Frontal cortex (tissue), 4 donors: ENCODE results near the gene KIAA1191. TPM values are rescaled to one million over a fixed set of nuclear protein-coding genes. Genes with fewer than 3 reads are reported as not detected.
A peak's percentile ranks its signal among the peaks of the same experiment; 100 is the strongest.
"Not testable (repeated sequence)": the region's sequence is repeated elsewhere in the genome, so short reads cannot be mapped to it uniquely, and the experiment has no call there.

Experiments used
- DNase-seq, 2 donors: peaks; one replicate each; pipeline ENCODE4 v3.0.0; 2012; ENCODE audit warnings: low spot score in 2 of 2
- FAIRE-seq: peaks from 2 replicates; lab custom pipeline; 2012; peaks lifted over from hg19 to GRCh38; lab: Jason Lieb, UNC
- total RNA-seq: library from RNA; depleted of rRNA; stranded (reverse); fragments of >200 nt; gene quantifications from one replicate; pipeline ENCODE4 v1.2.3, GENCODE V29; 2014
- donor health status: control.
- donor health status: control.
- donor health status: control.

KIAA1191 gene, protein sequence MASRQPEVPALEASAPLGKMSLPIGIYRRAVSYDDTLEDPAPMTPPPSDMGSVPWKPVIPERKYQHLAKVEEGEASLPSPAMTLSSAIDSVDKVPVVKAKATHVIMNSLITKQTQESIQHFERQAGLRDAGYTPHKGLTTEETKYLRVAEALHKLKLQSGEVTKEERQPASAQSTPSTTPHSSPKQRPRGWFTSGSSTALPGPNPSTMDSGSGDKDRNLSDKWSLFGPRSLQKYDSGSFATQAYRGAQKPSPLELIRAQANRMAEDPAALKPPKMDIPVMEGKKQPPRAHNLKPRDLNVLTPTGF
- 111 TPM for total RNA-seq

GRCh38 chr5:176361437-176362232, at the start of gene KIAA1191:
Gene KIAA1191, minus strand, starts transcription at chr5:176361764. Its CDS starts 2,256 bp downstream, at chr5:176359508.
- DNase-seq (peak; percentile 80 to 90), FAIRE-seq (no peak)

DNA sequence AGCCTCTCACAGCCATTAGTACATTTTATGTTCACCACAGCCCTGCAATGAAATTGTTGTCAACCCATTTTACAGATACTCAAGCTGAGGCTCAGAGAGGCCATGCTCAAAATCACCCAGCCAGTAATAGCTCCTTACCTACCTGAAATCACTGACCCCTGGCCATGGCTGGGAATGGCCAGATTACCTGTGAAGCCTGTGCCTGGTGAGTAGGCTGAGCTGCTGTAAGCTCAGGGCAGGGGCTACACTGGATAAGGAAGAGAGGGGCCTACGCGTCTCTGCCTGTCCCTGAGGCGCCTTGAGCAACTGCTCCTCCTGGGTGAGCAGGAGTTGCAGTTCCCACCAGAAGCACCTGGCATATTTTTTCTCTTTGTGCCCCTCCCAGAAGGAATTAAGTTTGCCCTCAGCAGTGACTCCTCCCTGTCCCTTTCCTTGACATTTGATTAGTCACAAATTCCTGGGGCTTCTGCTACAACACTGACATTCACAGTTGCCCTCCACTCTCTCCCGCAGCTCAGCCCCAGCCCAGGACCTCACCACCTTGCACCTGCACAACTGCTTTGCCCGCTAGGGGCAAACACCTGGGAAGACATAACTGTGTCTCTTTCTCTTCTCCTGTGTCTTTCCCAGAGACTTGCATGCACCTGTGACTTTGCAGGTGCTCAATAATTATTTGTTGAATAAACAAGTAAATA, 49.1 kb upstream of the KIAA1191 start:
- FAIRE-seq (no peak), DNase-seq (no peak)

GRCh38 chr5:176409765-176410164, 48.2 kb upstream of the KIAA1191 start:
- FAIRE-seq (no peak), DNase-seq (no peak)

DNA sequence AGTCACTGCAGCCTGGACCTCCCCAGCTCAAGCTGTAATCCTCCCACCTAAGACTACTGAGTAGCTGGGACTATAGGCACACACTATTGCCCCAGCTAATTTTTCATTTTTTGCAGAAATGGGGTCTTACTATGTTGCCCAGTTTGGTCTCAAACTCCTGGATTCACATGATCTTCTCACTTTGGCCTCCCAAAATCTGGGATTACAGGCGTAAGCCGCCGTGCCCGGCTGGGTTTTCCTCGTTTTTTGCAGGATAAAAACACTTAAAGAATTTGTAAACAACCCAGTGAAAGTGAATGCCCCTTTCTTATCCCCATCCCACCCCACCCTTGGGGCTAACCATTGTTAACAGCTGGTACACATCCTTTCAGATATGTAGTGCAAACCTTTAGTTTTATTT, 47.0 kb upstream of the KIAA1191 start:
- FAIRE-seq (no peak), DNase-seq (no peak)

DNA sequence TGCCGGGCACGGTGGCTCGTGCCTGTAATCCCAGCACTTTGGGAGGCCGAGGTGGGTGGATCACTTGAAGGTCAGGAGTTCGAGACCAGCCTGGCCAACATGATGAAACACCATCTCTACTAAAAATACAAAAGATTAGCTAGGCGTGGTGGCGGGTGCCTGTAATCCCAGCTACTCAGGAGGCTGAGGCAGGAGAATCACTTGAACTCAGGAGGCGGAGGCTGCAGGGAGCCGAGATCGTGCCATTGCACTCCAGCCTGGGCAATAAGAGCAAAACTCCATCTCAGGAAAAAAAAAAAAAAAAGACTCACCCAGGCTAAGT, 46.6 kb upstream of the KIAA1191 start:
- FAIRE-seq, DNase-seq: not testable (repeated sequence)

- FAIRE-seq, result no peak
- no peak for DNase-seq
These were observed 46.1 kb upstream of the KIAA1191 start for GRCh38 chr5:176407456-176408251.

DNA sequence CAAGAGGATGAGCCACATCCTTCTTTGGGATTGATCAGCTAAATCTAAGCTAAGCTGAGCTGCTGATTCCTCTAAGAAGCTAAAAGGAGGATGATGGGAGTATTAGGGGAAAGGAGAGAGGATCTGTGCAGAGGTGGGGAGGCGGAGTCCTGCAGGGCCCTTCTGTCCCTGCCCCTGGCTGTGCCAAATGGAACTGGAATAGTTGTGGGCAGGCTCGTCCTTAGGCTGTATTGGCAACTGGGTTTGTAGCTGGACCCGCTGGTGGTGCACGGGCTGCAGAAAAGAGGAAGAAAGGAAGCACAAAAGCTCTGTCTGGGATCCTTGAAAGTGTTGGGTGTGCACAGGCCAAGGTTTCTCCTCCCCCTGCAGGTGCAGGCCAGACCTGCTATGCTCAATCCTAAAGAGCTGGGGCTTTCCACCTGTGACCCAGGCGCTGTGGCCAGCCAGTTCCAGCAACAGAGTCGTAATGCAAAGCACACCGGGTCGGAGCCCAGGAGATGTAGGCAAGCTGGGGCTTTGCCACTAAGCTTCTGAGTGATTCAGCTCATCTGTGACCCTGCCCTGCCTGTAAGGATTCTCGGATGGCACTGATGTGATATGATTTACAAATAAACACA, 45.0 kb upstream of the KIAA1191 start:
- DNase-seq, result no peak
- no peak for FAIRE-seq

DNA sequence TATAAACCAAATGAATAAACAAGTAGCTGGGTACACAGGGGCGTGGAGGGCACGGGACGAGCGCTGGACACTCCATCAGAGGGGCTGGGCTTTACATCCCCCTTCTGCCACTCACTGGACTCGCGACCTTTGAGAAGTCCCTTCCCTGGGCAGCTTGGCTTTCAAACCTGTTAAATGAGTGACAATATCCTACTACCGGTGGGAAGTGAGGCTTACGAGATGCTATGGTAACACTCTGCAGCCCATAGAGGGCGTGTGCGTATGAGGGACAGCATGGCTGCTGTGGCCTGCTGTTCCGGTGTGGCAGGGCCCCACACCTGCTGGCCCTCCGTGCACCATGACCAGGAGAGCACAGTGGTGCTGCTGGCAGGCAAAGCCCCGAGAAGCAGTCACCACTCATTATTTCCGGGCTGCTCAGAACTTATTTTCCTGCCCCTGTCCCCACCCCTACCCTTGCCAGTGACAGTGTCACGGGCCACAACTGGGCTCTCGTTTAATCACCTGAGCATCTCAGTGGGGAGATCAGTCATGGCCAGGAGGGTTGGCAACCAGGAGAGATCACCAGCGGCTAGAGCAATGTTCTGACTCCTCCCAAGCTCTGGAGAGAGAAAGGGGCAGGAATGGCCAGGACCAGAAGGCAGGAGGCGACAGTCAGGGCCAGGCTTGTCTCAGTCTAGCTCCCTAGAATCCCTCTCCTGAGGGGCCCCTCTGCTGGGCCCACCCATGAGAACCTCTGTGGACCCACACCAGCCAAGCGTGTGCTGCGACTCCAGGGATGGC, 44.3 kb upstream of the KIAA1191 start:
- no peak for DNase-seq

DNA sequence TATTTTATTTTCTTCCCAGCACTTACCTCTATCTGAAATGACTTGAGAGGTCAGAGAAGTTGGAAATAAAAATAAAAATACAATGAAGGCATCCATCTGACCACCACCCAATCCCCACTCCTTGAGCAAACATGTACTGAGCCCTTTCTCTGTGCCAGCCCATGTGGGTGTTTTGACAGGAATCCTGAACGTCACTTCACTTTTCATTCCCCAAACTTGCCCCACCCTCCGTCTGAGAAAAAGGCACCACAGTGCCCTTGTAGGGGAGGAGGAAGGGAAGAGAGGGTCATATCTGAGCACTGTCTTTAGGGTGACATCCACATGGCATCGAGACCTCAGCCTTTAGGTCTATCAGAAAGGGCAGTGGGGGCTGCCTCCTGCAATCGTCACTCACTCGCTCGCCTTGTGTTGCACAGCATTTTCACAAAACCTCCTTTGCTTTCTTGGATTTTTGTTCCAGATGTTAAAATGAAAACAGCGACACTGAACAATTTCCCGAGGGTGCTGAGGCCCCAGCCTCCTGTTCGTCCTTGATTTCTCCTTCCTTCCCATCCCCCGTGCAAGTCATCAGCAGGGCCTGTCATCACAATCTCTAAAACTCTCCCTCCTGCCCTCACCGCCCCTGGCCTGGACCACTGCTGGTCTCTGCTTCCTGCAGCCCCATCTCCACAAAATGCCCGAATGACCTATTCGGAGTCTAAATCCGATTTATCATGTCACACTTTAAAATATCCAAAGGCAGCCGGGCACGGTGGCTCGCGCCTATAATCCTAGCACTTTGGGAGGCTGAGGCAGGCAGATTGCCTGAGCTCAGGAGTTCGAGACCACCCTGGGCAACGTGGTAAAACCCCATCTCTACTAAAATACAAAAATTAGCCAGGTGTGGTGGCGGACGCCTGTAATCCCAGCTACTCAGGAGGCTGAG, 40.0 kb upstream of the KIAA1191 start:
- FAIRE-seq, result no peak

More for the DNA sequence above, 44.3 kb upstream of the KIAA1191 start:
- no peak for FAIRE-seq

GRCh38 chr5:176400382-176401156, 39.0 kb upstream of the KIAA1191 start:
- no peak for DNase-seq
- FAIRE-seq, result no peak

More for the DNA sequence above, 40.0 kb upstream of the KIAA1191 start:
- no peak for DNase-seq

GRCh38 chr5:176397736-176398420, 36.3 kb upstream of the KIAA1191 start:
- no peak for FAIRE-seq

GRCh38 chr5:176396330-176396729, 34.8 kb upstream of the KIAA1191 start:
- no peak for DNase-seq
- FAIRE-seq, result no peak

More at GRCh38 chr5:176397736-176398420, 36.3 kb upstream of the KIAA1191 start:
- no peak for DNase-seq

DNA sequence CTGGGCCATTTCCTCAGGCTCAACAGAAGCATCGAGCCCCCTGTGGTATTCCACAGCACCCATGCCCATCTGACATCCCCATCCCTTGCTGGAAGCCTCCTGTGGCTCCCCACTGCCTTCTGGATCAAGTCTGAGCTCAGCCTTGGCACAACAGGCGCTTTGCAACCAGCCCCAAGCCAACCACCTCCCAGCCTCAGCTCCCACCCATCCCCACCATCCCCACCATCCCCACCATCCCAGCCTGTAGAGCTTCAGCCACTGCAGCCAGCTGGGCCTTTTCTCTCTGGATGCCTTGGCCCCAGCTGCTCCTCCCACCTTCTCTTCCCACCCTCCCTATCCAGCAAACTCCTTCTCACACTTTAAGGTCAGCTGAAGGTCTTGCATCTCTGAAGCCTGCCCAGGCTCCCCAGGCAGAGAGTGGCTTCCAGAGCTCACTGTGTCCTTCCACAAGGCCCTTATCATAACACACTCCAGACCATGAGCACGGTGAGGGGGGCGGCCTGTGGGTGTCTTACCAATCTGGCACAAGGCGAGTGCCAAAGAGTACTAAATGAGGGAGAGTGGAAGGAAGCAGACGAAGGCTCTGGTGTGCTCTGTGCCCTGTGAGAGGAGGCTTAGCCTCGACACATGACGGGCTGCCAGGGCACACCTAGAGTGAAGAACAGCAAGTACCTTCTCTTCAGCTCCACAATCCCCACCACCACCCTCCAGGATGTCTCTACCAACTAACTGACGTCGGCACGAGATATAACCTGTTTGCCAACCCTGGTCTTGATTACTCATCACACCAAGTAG, 33.5 kb upstream of the KIAA1191 start:
- no peak for FAIRE-seq
- DNase-seq, result no peak

GRCh38 chr5:176394096-176394495, 32.5 kb upstream of the KIAA1191 start:
- DNase-seq, result no peak
- no peak for FAIRE-seq

- DNase-seq (no peak), FAIRE-seq (no peak)
These were observed 31.0 kb upstream of the KIAA1191 start for GRCh38 chr5:176392526-176392925.

- FAIRE-seq, result no peak
- no peak for DNase-seq
These were observed 30.4 kb upstream of the KIAA1191 start for GRCh38 chr5:176391999-176392398.
